Right forelimb (tissue), 1 donor: Measurements from ENCODE around the gene CLEC16A.

ENCODE experiments used
- DNase-seq: peaks from one replicate; pipeline ENCODE4 v3.0.0-alpha.2; 2018

The CLEC16A gene

GRCh38 chr16:11020792-11021551 lies 76.6 kb downstream of the CLEC16A start:
- no peak for DNase-seq

DNA sequence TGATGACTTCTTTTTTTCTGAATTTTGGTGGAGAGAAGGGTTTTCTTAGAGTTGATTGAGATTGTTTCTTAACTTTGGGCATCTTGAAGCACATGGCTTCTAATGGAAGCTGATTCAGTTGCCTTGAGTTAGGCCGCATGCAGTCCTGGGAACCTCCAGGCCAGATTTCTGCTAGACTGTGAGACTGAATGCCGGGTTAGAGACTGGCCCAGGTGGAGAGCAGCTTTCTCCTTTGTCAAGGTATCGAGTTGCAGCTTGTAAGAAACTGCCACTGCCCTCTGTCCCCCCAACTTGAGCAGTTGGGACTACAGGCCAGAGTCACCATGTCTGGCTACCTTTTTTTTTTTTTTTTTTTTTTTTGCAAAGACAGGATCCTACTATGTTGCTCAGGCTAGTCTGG lies 77.6 kb downstream of the CLEC16A start:
- DNase-seq: no peak

DNA sequence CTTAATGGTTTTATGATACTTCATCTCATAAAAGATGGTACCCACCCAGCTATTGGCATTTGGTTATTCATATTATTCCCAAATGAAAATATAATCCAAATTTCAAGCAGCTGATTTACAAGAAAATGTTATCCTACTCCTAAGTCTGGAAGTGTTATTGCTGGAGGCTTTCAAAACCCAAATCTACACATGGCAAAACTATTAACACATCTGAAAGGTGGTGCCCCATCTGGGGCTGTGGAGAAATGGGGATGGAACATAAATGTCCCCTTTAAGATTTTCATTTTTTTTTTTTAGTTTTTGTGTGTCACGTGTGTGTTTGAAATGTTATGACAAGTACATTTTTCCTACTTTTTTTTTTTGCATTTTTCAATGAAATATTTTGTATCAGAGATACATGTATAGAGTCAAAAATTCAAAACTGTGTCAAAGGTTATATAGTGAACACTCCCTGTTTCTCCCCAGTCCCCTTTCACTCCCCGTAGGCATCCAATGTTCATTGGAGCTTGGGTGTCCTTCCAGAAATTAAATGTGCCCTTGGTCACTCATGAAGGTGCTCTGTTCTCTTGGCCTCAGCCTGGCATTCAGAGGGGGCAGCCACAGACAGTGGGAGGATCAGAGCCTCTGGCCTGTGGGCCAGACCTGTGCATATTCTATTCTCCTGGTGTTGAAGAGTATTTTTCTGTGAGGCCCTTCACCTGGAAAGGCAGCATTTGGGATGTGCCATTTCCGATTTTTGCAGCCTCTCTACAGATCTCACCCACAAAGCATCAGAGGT lies 79.1 kb downstream of the CLEC16A start:
- DNase-seq: no peak

DNA sequence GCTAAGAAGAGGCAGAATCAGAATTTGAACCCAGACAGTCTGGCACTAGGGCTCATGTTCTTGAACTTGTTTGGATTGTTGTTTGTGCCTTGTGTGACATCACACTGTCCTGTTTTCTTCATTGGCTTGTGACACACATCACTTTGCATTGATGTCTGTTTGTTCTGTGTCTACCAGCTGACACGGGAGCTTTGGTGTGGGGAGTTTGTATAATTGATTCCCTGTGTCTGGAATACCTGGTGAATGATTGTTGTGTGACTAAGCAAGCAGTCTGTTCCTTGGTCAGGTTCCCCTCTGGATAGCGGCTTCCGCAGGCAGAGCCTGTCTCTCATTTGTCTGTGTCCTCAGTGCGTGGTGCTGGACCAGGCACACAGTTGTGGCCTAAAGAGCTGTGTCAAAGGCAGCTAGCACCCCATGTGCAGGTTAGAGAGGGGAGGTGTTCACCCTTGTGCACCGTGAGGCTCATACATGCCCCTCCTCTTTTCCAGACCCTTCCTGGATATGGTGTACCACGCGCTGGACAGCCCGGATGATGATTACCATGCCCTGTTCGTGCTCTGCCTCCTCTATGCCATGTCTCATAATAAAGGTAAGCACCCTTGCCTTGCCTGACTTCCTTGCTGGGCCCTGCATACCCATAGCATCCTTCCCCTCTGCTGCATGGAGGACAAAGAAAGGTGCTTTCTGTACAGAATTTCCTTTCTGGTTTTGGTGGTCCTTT lies 80.1 kb downstream of the CLEC16A start:
- no peak for DNase-seq

DNA sequence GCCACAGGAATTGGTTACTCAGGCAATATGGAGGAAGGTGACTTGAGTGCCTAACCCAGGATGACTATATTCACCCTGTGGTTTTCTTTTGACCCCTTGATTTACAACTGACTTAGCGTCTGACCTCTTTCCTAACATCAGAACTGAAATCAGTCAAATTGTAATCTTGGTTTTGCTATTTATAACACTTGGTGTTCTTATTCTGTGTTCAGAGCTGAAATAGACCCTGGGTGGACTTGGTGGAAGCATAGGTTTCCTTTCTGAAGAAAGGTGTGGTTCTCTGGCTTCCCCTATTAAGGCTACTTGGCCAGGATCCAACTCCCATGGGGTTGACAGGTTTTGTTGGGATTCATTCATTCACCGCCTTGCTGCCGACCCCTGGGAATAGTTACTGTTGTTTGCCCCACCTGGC lies 80.8 kb downstream of the CLEC16A start:
- no peak for DNase-seq

DNA sequence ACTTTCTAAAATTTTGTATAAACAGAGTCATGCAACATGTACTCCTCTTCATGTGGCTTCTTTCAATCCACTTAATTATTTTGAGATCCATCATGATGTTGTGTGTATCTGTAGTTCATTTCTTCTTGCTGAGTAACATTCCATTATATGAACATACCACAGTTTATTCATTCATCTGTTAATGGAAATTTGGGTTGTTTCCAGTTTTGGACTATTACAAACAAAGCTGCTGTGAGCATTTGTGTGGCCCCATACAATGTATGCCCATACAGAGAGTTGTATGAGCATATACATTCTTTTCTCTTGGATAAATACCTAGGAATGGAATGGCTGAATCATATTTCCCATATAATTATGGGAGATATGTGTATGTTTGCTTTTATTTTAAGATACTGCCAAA lies 85.6 kb downstream of the CLEC16A start:
- DNase-seq: no peak

DNA sequence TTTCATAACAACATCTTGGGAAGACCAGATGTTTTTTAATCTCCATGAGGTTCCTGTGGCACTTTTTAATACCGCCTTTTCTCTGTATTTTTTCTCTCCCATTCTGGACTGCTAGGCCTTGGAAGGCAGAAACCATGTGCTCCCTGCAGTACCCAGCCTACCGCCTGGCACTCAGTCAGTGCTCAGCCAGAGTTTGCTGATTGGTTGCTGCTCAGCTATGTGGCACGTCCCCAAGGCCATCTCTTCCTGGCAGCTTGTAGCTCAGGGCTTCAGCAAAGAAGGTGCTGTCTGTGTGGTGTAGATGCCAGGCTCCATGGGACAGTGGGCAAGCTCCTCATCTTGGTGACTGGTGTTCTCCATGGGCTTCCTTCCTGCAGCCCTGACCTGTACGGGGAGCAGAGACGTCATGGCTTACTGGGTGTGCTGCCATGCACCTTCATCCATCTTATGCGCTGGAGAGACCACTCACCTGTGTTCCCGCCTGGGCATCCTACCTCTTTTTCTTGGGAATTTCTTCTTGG lies 86.7 kb downstream of the CLEC16A start:
- no peak for DNase-seq

- no peak for DNase-seq
These were observed 87.9 kb downstream of the CLEC16A start for GRCh38 chr16:11032000-11032921.

- DNase-seq: peak; percentile 76
These were observed 88.5 kb downstream of the CLEC16A start for GRCh38 chr16:11032922-11033291.

- no peak for DNase-seq
These were observed 89.5 kb downstream of the CLEC16A start for GRCh38 chr16:11033629-11034420.

DNA sequence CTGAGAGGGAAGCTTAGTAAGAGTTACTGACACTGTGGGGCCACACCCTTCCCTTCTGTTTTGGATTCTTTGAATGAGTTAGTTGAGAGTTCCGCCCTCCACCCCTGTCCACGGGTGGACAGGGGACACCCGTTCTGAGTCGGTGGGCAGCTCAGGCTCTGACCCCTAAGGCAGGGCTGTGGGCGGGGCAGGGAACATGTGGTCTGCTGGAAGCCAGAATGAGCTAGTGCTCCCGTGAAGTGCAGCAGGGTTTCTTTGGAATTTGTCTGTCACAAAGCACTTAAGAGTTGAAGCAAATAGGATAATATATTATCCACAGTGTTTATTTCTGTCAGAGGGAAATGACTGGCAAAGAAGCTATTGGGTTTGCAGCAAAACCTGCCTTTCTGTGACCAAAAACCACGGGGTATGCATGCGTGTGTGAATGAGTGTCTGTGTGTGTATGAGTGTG lies 90.1 kb downstream of the CLEC16A start:
- no peak for DNase-seq

- DNase-seq: no peak
These were observed 90.7 kb downstream of the CLEC16A start for GRCh38 chr16:11035096-11035495.

DNA sequence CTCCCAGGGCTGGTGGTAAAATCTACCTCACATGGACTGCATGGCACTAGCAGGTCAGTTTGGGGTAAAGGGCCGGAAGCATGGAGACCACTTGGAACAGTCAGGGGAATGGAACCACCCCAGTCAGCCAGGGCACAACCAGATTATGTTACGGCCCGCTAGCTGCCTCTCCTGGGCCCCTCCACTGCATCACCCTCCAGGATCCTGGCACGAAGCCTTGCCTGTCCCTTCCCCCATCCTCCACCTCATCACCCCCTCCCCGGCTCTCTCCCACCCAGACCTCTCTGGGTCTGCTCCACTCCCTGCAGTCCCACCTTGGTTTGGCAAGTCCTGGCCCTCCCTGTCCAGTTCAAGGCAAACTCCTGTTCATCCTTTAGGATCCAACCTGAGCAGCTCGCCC lies 91.7 kb downstream of the CLEC16A start:
- DNase-seq: no peak

- DNase-seq: no peak
These were observed 92.6 kb downstream of the CLEC16A start for GRCh38 chr16:11036868-11037410.

GRCh38 chr16:11038305-11038704 lies 93.9 kb downstream of the CLEC16A start:
- no peak for DNase-seq

DNA sequence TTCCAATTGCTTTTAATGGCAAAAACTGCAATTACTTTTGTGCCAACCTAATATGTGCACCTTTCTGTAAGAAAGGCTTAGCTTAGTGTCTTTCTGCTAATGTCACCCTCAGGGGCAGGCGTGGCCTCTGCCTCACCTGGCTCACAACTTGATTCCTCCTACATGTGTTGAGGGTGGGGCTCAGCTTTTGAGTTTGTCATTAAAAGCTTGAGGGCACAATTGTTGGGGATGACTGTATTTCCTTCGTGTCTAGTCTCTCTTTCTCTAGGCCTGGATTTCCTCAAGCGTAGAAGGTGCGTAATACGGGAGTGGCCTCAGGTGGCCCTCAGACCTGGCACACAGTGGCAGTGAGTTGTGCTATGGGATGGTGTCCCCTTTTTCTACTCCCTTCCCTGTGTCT lies 94.4 kb downstream of the CLEC16A start:
- DNase-seq: no peak

DNA sequence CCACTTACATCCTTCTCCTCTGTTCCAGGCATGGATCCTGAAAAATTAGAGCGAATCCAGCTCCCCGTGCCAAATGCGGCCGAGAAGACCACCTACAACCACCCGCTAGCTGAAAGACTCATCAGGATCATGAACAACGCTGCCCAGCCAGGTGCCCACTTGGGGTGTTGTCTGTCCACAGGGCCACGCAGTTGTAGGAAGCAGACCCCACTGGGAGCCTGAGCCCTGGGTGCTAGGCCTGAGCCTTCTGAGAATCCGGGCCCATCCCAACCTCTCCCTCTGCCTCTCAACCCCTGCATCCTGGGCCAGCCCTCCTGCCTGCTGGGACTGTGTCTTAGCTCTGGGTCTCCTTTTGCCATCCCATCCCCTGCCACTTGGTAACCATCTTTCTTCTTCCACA lies 95.4 kb downstream of the CLEC16A start:
- DNase-seq: no peak

GRCh38 chr16:11042191-11042590 lies 97.8 kb downstream of the CLEC16A start:
- DNase-seq: no peak

DNA sequence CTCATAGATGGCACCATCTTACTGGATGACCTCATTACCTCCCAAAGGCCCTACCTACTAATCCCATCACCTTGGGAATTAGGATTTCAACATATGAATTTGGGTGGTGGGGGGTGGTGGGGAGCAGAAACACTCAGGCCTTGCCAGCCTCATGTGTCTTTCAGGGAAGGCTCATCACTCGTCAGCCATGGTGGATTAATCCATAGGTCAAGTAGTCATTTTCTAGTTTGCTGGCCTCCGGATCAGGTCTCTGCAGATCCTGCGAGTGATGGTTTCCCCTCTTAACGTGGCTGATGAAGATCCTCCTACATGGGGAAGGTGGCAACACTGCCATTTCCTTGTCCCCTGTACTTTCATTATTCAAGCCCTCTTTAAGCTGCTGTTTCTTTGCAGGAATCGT lies 101.1 kb downstream of the CLEC16A start:
- no peak for DNase-seq

DNA sequence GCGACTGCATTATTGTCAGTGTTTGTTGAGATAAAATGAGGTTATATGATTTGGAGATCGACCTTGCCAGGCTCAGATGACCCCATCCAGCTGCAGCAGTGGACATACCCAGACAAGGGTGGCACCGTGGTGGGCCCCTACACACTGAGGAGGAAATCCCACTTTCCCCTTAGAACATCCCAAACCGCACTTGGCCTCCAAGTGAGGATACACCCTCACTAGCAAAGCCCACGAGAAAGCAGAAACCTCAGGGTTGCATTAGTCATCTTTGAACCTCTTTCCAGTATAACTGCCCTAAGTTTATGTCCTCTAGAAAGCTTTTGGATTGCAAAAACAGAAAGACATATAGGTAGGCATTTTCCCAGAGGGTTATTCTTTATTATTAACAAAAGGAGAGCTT lies 101.5 kb downstream of the CLEC16A start:
- no peak for DNase-seq

DNA sequence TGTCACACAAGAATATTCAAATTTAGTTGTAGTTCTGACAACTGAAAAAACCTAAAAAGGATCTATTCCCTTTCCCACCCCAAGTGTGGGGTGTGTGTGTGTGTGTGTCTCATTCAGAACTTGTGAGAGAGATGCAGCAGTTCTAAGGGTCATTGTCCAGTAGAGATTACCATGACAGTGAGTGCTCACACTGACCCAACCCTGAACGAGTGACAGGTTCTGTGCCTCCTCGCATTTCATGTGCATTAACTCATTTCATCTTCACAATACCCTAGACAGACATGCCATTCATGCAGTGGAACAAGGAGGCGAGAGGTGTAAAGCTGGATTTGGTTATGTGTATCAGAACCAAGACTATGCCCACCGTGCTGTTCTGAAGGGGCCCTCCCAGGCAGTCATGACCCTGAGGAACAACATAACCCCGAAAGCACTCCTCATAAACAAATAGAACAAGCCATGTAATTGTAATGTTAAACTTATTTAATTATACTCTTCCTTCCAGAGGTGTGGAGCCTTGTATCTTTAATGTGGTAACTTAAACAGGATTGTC lies 102.1 kb downstream of the CLEC16A start:
- DNase-seq: no peak
